Measurements from ENCODE around the gene MAGIX.

DNA sequence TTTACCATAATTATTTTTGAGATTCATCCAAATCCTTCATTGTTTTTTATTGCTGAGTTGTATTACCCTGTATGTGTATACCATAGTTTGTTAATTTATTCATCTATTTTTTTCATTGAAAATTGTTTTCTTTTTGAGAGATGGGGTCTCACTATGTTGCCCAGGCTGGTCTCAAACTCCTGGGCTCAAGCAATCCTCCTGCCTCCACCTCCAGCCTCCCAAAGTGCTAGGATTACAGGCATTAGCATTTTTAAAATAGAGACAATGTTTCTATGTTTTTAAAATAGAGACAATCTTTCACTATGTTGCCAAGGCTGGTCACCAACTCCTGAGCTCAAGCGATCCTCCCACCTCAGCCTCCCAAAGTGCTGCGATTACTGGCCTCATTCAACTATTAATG is 1.6 kb upstream of the MAGIX start:
- TF ChIP-seq, protein P1, sequence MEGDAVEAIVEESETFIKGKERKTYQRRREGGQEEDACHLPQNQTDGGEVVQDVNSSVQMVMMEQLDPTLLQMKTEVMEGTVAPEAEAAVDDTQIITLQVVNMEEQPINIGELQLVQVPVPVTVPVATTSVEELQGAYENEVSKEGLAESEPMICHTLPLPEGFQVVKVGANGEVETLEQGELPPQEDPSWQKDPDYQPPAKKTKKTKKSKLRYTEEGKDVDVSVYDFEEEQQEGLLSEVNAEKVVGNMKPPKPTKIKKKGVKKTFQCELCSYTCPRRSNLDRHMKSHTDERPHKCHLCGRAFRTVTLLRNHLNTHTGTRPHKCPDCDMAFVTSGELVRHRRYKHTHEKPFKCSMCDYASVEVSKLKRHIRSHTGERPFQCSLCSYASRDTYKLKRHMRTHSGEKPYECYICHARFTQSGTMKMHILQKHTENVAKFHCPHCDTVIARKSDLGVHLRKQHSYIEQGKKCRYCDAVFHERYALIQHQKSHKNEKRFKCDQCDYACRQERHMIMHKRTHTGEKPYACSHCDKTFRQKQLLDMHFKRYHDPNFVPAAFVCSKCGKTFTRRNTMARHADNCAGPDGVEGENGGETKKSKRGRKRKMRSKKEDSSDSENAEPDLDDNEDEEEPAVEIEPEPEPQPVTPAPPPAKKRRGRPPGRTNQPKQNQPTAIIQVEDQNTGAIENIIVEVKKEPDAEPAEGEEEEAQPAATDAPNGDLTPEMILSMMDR (IDR thresholded peaks at IDR 0.05 in 8 of 11, conservative IDR thresholded peaks at IDR 0.05 in 3 of 11): no peak
- no peak for TF ChIP-seq POLR2AphosphoS5 (IDR thresholded peaks at IDR 0.05)

All from spleen (tissue), 7 donors.